PC-9 (cell line): Measurements from ENCODE around the gene TMEM63C.

Experiments used
- EZH2 ChIP-seq: fragments of 200-600 bp; sonication (generic); IDR thresholded peaks from 2 replicates; pipeline ENCODE4 v1.8.0; 2017; ENCODE audit warnings: antibody characterized with exemption, low read depth
- TF ChIP-seq, protein P1 (sequence below): fragments of 200-600 bp; sonication (generic); conservative IDR thresholded peaks from 2 replicates; pipeline ENCODE4 v1.6.1; 2017; ENCODE audit warnings: mixed run types, antibody characterized with exemption, mild to moderate bottlenecking, moderate library complexity

DNA sequence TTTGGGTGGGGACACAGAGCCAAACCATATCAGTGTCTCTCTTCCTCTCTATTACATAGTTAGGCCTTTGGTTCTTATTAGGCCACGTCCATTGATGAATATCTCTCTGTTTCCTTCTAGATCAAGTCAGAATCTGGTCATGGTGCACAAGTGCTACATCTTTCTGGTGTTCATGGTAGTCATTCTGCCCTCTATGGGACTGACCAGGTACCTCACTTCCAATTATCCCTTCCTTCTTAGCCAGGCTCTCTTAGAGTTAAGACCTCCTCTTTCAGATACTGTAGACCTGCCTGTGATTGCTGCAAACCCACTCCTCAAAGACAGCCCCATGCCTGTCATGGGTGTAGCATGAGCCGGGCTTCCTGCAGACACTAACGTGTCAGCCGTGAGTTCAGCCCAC, 64.2 kb downstream of the TMEM63C start:
- TF ChIP-seq, protein P1, sequence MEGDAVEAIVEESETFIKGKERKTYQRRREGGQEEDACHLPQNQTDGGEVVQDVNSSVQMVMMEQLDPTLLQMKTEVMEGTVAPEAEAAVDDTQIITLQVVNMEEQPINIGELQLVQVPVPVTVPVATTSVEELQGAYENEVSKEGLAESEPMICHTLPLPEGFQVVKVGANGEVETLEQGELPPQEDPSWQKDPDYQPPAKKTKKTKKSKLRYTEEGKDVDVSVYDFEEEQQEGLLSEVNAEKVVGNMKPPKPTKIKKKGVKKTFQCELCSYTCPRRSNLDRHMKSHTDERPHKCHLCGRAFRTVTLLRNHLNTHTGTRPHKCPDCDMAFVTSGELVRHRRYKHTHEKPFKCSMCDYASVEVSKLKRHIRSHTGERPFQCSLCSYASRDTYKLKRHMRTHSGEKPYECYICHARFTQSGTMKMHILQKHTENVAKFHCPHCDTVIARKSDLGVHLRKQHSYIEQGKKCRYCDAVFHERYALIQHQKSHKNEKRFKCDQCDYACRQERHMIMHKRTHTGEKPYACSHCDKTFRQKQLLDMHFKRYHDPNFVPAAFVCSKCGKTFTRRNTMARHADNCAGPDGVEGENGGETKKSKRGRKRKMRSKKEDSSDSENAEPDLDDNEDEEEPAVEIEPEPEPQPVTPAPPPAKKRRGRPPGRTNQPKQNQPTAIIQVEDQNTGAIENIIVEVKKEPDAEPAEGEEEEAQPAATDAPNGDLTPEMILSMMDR, result no peak
- TF ChIP-seq EZH2, result no peak
